Spleen (tissue), 7 donors: ENCODE data around the gene IPCEF1.

Experiments used
- POLR2A ChIP-seq, 3 donors: fragments of 450-650 bp; IDR thresholded peaks; one replicate each; pipeline ENCODE4 v1.5.1; 2017; ENCODE audit warnings: antibody characterized with exemption in 3 of 3, mild to moderate bottlenecking in 1 of 3
- POLR2AphosphoS5 ChIP-seq, 3 donors: sonication (generic); formaldehyde crosslinking; IDR thresholded peaks; one replicate each; pipeline ENCODE4 v1.5.1; 2017; ENCODE audit warnings: antibody characterized with exemption in 3 of 3
- TF ChIP-seq, protein P1 (sequence below), 11 experiments: fragments of 200-600 bp in 7 of 11; fragments of 450-650 bp in 4 of 11; sonication (generic) in 4 of 11; IDR thresholded peaks in 8 of 11; conservative IDR thresholded peaks in 3 of 11; 1 replicate in 7 of 11; 2 replicates in 4 of 11; pipeline versions ENCODE4 v1.4.0 to v1.8.0; 2016 to 2021; ENCODE audit warnings: antibody characterized with exemption in 11 of 11, inconsistent platforms in 4 of 11, mild to moderate bottlenecking in 1 of 11
- donor health status: DM: no; HTN: no; CAD: no; lungs with moderate emphysema.
- donor health status: DM: no; HTN: no; CAD: no.
- donor health status: DM: no; HTN: no; CAD: no.

DNA sequence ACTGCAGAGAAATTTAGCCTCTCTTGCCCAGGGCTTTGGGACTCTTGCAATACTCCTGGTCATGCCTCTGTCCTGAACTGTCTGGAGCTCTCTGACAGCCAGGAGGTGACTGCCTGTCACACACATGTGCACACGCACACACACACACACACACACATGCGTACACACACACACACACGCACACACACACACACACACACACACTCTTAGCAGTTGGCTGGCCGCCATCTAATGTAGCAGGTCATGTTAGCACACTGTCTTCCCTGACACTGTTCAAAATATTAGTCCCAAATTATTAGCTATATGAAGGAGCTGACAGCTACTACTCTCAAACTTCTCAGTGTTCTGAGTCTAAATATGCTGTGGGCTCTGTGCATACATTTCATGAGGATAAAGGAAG is 60.9 kb downstream of the IPCEF1 start:
- TF ChIP-seq POLR2A (IDR thresholded peaks at IDR 0.05) (no peak), POLR2AphosphoS5 (IDR thresholded peaks at IDR 0.05) (no peak)
- TF ChIP-seq, protein P1, sequence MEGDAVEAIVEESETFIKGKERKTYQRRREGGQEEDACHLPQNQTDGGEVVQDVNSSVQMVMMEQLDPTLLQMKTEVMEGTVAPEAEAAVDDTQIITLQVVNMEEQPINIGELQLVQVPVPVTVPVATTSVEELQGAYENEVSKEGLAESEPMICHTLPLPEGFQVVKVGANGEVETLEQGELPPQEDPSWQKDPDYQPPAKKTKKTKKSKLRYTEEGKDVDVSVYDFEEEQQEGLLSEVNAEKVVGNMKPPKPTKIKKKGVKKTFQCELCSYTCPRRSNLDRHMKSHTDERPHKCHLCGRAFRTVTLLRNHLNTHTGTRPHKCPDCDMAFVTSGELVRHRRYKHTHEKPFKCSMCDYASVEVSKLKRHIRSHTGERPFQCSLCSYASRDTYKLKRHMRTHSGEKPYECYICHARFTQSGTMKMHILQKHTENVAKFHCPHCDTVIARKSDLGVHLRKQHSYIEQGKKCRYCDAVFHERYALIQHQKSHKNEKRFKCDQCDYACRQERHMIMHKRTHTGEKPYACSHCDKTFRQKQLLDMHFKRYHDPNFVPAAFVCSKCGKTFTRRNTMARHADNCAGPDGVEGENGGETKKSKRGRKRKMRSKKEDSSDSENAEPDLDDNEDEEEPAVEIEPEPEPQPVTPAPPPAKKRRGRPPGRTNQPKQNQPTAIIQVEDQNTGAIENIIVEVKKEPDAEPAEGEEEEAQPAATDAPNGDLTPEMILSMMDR (IDR thresholded peaks at IDR 0.05 in 8 of 11, conservative IDR thresholded peaks at IDR 0.05 in 3 of 11): no peak
